B cell (primary cell): ENCODE results near the gene SYN1. TPM values are rescaled to one million over a fixed set of nuclear protein-coding genes. Genes with fewer than 3 reads are reported as not detected.
A peak's percentile ranks its signal among the peaks of the same experiment; 100 is the strongest.

Source experiments
- ATAC-seq: fragments of 200-7000 bp; cut with Tn5 transposase; one replicate; pipeline ENCODE4 v1.10.0; 2021; ENCODE audit warnings: low read depth, mild to moderate bottlenecking, moderate number of reproducible peaks, moderate library complexity
- CTCF ChIA-PET: fragments of 350-600 bp; sonication (Branson Sonifier 250); formaldehyde crosslinking; loops from one replicate; lab custom pipeline; 2021; ENCODE audit warnings: antibody characterized with exemption, inconsistent platforms; lab: Charles Lee
- POLR2A ChIA-PET: fragments of 350-600 bp; sonication (Branson Sonifier 250); formaldehyde crosslinking; loops from one replicate; lab custom pipeline; 2021; ENCODE audit warnings: antibody characterized with exemption; lab: Charles Lee
- DNase-seq: peaks from one replicate; pipeline ENCODE4 v3.0.0; 2013
- H2AFZ ChIP-seq: 2 replicates; pipeline ENCODE4 v1.6.1; 2012; ENCODE audit warnings: mild to moderate bottlenecking, low read depth, low read length; ENCODE audit not compliant: insufficient read depth, poor library complexity, severe bottlenecking
- H3K27ac ChIP-seq, 2 donors: 1 replicate in 1 of 2; 2 replicates in 1 of 2; pipeline ENCODE4 v1.5.1; 2012 to 2013; ENCODE audit warnings: low read length in 2 of 2, mild to moderate bottlenecking in 2 of 2, moderate library complexity in 1 of 2
- H3K27me3 ChIP-seq, 4 experiments: fragments of 200-600 bp in 1 of 4; sonication (generic) in 1 of 4; replicated peaks in 1 of 4; 1 replicate in 2 of 4; 2 replicates in 2 of 4; pipeline versions ENCODE4 v1.6.1 to v1.7.0; 2013 to 2016; ENCODE audit warnings: low read length in 3 of 4, mild to moderate bottlenecking in 2 of 4, mixed read lengths in 1 of 4, moderate library complexity in 1 of 4; ENCODE audit not compliant: insufficient read depth in 4 of 4, control insufficient read depth in 3 of 4; ENCODE audit errors: control extremely low read depth in 1 of 4
- H3K36me3 ChIP-seq, 2 experiments: replicated peaks in 1 of 2; 1 replicate in 1 of 2; 2 replicates in 1 of 2; pipeline versions ENCODE4 v1.6.1 to v1.7.1; 2013; ENCODE audit warnings: low read length in 1 of 2; ENCODE audit not compliant: insufficient read depth in 2 of 2, control insufficient read depth in 1 of 2; ENCODE audit errors: control extremely low read depth in 1 of 2, extremely low read depth in 1 of 2
- H3K4me1 ChIP-seq, 2 donors: fragments of 200-600 bp in 1 of 2; sonication (generic) in 1 of 2; 1 replicate in 1 of 2; 2 replicates in 1 of 2; pipeline versions ENCODE4 v1.5.1 to v1.6.1; 2013 to 2017; ENCODE audit warnings: low read length in 2 of 2; ENCODE audit not compliant: control insufficient read depth in 2 of 2, insufficient read depth in 2 of 2
- H3K4me2 ChIP-seq: replicated peaks from 2 replicates; pipeline ENCODE3; 2012; ENCODE audit warnings: mild to moderate bottlenecking, low read depth, low read length; ENCODE audit not compliant: poor library complexity, severe bottlenecking
- H3K4me3 ChIP-seq, 5 experiments: fragments of 200-600 bp in 1 of 5; sonication (generic) in 1 of 5; 1 replicate in 3 of 5; 2 replicates in 2 of 5; pipeline versions ENCODE4 v1.5.1 to v1.7.0; 2011 to 2016; ENCODE audit warnings: low read length in 4 of 5, mild to moderate bottlenecking in 4 of 5, low read depth in 2 of 5, control low read depth in 1 of 5, moderate library complexity in 1 of 5; ENCODE audit not compliant: insufficient read depth in 1 of 5; ENCODE audit errors: control extremely low read depth in 1 of 5, extremely low read depth in 1 of 5
- H3K79me2 ChIP-seq: fragments of 200-600 bp; sonication (generic); one replicate; pipeline ENCODE4 v1.6.0; 2016; ENCODE audit warnings: low read length; ENCODE audit not compliant: control insufficient read depth, insufficient read depth
- H3K9ac ChIP-seq: fragments of 200-600 bp; sonication (generic); 2 replicates; pipeline ENCODE4 v1.6.1; 2017; ENCODE audit warnings: mild to moderate bottlenecking, low read length, moderate library complexity
- H3K9me3 ChIP-seq, 3 donors: one replicate each; pipeline versions ENCODE4 v1.6.1 to v1.7.1; 2013; ENCODE audit warnings: low read length in 2 of 3; ENCODE audit not compliant: control insufficient read depth in 2 of 3, insufficient read depth in 1 of 3; ENCODE audit errors: control extremely low read depth in 1 of 3
- H4K20me1 ChIP-seq: 2 replicates; pipeline ENCODE4 v1.6.0; 2012; ENCODE audit warnings: mild to moderate bottlenecking, low read length; ENCODE audit not compliant: insufficient read depth, control insufficient read depth, poor library complexity, severe bottlenecking
- H3K27ac Mint-ChIP-seq: one replicate; pipeline ENCODE4 v1.8.0; 2021; ENCODE audit warnings: mixed read lengths
- H3K27me3 Mint-ChIP-seq: one replicate; pipeline ENCODE4 v1.8.0; 2021; ENCODE audit warnings: mixed read lengths
- H3K4me1 Mint-ChIP-seq: one replicate; pipeline ENCODE4 v1.8.0; 2021; ENCODE audit warnings: mixed read lengths
- H3K4me3 Mint-ChIP-seq: one replicate; pipeline ENCODE4 v1.8.0; 2021; ENCODE audit warnings: mixed read lengths
- H3K9me3 Mint-ChIP-seq: one replicate; pipeline ENCODE4 v1.8.0; 2022; ENCODE audit warnings: mixed read lengths; ENCODE audit not compliant: insufficient read depth
- EZH2 ChIP-seq: IDR thresholded peaks from 2 replicates; pipeline ENCODE4 v1.6.1; 2012; ENCODE audit warnings: borderline replicate concordance, low read depth, mild to moderate bottlenecking, moderate library complexity, low read length; ENCODE audit not compliant: insufficient read depth, poor library complexity, severe bottlenecking
- WGBS: methylation state at CpG from one replicate; pipeline ENCODE4 v1.1.5; 2013; ENCODE audit warnings: missing lambda C conversion rate; ENCODE audit not compliant: insufficient coverage; 5-methylcytosine and 5-hydroxymethylcytosine counted together
- intact Hi-C: fragments of 100-400 bp; cut with micrococcal nuclease; formaldehyde crosslinking; loops from one replicate; pipeline ENCODE4 v1.10.0; 2022
- polyA plus RNA-seq: library from polyadenylated mRNA; depleted of rRNA; stranded (reverse); fragments of >200 nt; gene quantifications from 2 replicates; pipeline ENCODE4 v1.2.3, GENCODE V29; 2012
- total RNA-seq, 2 donors: library from RNA; stranded (reverse); fragments of 120-200 nt in 1 of 2; gene quantifications; 1 replicate in 1 of 2; 2 replicates in 1 of 2; pipeline versions ENCODE4 v1.2.3 to v1.2.4, GENCODE V29; 2013 to 2022
- TF ChIP-seq, protein P1 (sequence below): fragments of 200-600 bp; IDR thresholded peaks from one replicate; pipeline ENCODE4 v1.8.0; 2022; ENCODE audit warnings: antibody characterized with exemption, mild to moderate bottlenecking

The SYN1 gene
- total and polyA plus RNA-seq, 2 donors (not counting 1 experiment from before 2014, with no cell fraction given): not detected

GRCh38 chrX:47560934-47561658 is 58.6 kb downstream of the SYN1 start, which contains the start of gene ARAF:
ARAF (plus strand) TSS chrX:47561205; CDS start chrX:47562968, 1,763 bp downstream.
- TF ChIP-seq EZH2: no peak
- TF ChIP-seq, protein P1, sequence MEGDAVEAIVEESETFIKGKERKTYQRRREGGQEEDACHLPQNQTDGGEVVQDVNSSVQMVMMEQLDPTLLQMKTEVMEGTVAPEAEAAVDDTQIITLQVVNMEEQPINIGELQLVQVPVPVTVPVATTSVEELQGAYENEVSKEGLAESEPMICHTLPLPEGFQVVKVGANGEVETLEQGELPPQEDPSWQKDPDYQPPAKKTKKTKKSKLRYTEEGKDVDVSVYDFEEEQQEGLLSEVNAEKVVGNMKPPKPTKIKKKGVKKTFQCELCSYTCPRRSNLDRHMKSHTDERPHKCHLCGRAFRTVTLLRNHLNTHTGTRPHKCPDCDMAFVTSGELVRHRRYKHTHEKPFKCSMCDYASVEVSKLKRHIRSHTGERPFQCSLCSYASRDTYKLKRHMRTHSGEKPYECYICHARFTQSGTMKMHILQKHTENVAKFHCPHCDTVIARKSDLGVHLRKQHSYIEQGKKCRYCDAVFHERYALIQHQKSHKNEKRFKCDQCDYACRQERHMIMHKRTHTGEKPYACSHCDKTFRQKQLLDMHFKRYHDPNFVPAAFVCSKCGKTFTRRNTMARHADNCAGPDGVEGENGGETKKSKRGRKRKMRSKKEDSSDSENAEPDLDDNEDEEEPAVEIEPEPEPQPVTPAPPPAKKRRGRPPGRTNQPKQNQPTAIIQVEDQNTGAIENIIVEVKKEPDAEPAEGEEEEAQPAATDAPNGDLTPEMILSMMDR: no peak
- WGBS: under 1% methylated on average over 50 of the region's 59 CpGs
- Histone ChIP-seq H3K27ac (peak within 1 kb of the TSS; percentile 89 to 91), H2AFZ (peak within 1 kb of the TSS; percentile 60), H3K4me3 (peak within 1 kb of the TSS; percentile 55 to 81 (median 75)), H3K4me2 (peak within 1 kb of the TSS; percentile 71), H4K20me1 (peaks cover 34% of the 10 kb centered on the region), H3K27me3 (no peaks in the 10 kb centered on the region), H3K9me3 (no peaks in the 10 kb centered on the region), H3K9ac (peak within 1 kb of the TSS; percentile 78), H3K4me1 (peaks cover 6 to 30% of the 10 kb centered on the region in 2 donors), H3K79me2 (peaks cover 22% of the 10 kb centered on the region), H3K36me3 (peaks cover 0 to 24% of the 10 kb centered on the region in 2 experiments)
- CTCF ChIA-PET: interaction anchor here (1.1 kb wide), 1 partner anchor 68 kb away, joined by 3 read pairs; no protein-coding TSS in a partner anchor
- DNase-seq (peak; percentile 97), ATAC-seq (peak; percentile 85)
- POLR2A ChIA-PET: interaction anchor here (0.6 to 1.7 kb wide), 3 partner anchors 57 to 405 kb away, joined by 3 to 11 read pairs (median 7); no protein-coding TSS in a partner anchor
- H3K27ac Mint-ChIP-seq: peak within 1 kb of the TSS; percentile 96
- intact Hi-C loops: loop anchor here (1.0 to 2.0 kb wide), 7 partner anchors 59 to 328 kb away; partner anchors contain the start of genes ELK1, USP11, UXT and ZNF41
- H3K9me3 Mint-ChIP-seq: no peaks in the 10 kb centered on the region
- H3K4me3 Mint-ChIP-seq: peak within 1 kb of the TSS; percentile 87
- no peaks in the 10 kb centered on the region for H3K27me3 Mint-ChIP-seq
- H3K4me1 Mint-ChIP-seq: peaks cover 35% of the 10 kb centered on the region
